Activated CD8-positive, alpha-beta memory T cell treated with anti-CD3 and anti-CD28 coated beads, Interleukin-2, amount 50 U/mL, for 4 hours (primary cell): ENCODE results near the gene TXNRD2.
A peak's percentile ranks its signal among the peaks of the same experiment; 100 is the strongest.
"Not testable (repeated sequence)": the region's sequence is repeated elsewhere in the genome, so short reads cannot be mapped to it uniquely, and the experiment has no call there.

Source experiments
- DNase-seq: peaks from one replicate; pipeline ENCODE4 v3.0.0-alpha.2; 2020

Gene TXNRD2

GRCh38 chr22:19918332-19919106, 23.1 kb downstream of the TXNRD2 start:
- DNase-seq: no peak

DNA sequence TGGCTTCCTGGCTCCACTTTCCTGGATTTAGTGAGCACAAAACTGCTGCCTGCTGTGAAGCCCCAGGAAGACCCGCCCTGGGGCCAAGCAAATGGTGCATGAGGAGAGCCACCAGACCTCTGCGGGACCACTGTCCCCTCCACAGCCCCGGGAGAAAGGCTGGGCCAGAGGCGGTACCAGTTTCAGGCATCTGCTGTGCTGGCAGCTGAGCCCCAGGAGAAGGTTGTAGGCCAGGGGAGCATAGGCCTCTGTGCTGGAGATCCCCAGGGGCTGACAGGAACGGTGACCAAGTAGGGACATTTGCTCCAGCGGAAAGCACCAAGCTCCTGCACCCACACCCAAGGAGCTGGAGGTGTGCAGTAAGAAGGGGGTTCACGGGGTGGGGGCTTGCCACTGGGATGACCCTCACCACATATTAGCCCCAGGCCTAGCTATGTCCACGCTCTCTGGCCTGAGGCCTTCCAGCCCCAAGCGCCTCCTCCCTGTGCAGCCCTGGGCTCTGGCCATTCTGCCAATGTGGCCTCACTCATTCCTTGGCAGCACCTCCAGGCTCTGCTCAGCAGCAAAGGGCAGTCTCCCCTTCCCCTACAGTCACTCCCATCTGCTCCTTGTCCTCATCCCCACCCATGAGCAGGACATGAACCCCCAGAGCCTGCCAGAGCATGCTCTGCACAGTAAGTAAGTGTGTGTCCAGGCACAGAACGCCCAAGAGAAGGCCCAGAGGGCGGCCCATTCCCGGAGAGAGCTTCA, 24.1 kb downstream of the TXNRD2 start:
- no peak for DNase-seq

- DNase-seq: no peak
These were observed 24.7 kb downstream of the TXNRD2 start for GRCh38 chr22:19916941-19917340.

GRCh38 chr22:19916006-19916405, 25.6 kb downstream of the TXNRD2 start:
- DNase-seq: no peak

DNA sequence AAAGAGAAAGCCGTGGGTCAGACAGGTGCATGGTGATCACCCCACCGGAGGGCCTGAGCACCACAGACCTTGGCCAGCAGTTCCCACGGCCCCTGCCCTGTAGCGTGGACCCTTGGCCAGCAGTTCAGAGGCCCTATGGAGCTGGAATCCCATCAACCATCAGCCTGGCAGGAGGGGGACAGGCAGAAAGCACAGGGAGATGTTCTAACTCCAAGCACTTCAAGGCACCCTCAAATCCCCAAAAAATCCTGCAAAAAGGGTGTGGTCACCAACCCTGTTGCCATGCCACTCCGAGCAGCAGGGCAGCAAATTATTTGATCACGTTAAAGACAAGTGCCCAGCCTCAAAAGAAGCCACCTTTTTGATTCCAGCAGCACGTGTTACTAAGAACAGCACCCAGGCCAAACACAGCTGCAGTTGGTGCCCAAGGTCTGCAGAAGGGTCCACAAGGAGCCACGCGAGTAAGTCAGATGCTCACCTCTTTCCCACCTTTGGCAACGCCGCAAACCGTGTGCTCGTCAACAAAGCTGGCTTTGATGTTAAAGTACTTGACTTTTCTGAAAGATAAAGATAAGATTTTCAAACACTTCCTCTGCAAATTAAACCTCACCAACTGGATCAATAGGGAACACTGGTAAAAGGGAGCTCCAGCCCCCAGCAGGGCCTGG, 26.2 kb downstream of the TXNRD2 start:
- no peak for DNase-seq

GRCh38 chr22:19914201-19914943, 27.2 kb downstream of the TXNRD2 start:
- DNase-seq: no peak

GRCh38 chr22:19913337-19913936, 28.2 kb downstream of the TXNRD2 start:
- no peak for DNase-seq

DNA sequence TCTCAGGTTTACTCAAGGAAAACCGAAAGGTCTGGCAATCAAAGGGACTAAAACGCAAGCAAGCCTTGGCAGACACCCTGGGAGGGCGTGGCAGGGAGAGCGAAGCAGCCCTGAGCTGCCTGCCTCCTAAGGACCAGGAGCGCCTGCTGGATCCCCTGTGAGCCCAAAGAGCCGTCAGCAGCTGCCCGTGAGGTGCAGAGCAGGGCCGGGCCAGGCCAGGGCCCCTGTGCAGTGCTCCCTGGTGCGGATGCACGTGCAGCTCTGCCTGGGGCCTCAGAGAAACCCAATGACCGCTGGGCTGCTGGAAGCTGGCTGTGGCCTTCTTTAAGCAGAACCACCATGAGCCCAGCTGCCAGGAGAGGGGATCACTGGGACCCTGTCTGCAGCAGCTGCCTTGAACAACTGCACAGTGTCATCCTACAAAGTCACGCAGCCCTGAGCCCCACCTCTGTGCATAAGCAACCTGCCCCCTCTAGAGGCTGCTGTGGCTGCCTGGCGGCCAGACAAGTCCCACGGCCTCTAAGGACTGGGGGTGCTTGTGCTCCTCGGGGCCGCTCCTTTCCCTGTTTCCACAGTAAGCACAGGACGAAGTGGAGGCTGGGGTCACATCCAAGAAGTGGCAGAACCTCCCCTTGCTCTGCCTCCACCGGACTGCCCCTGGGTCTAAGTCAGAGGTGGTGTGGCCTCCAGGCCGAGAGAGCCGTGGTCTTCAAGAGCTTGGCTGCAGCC, 29.2 kb downstream of the TXNRD2 start:
- no peak for DNase-seq

DNA sequence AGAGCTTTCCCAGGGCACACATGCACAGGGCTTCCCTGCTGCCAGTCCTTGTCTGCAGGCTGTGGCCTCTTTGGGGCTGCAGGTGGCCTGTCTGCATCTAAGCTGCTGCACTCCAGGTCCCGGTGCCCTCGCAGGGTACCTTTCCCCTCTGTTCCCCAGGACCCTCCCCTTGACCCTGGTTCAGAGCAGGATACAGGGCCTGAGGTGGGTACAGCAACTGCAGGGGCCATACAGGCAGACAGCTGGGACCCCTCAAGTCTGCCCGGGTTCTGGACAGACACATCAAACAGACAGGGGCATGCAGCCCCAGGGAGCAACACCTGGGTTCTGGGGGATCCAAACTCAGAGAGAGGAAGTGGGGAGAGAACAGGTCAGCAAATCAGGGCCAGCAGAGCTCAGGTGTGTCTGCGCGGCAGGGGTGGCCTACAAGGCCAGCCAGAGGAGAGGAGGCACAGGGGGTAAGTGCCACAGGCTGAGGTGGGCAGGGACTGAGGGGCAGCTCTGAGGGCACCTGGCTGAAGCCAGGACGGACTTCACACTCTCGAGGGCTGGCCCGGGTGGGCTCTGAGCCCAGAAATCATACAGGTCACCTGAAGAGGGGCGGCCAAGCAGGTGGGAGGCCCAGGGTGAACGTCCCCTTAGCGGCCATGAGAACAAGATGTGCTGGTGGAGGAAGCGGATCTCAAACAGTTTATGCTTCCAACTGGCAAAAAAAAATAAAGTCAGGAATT, 29.9 kb downstream of the TXNRD2 start:
- no peak for DNase-seq

- DNase-seq: no peak
These were observed 31.4 kb downstream of the TXNRD2 start for GRCh38 chr22:19910180-19910744.

- peak; percentile 88 for DNase-seq
These were observed 32.1 kb downstream of the TXNRD2 start for GRCh38 chr22:19909350-19910179.

- not testable (repeated sequence) for DNase-seq
These were observed 33.7 kb downstream of the TXNRD2 start for GRCh38 chr22:19907902-19908301.

DNA sequence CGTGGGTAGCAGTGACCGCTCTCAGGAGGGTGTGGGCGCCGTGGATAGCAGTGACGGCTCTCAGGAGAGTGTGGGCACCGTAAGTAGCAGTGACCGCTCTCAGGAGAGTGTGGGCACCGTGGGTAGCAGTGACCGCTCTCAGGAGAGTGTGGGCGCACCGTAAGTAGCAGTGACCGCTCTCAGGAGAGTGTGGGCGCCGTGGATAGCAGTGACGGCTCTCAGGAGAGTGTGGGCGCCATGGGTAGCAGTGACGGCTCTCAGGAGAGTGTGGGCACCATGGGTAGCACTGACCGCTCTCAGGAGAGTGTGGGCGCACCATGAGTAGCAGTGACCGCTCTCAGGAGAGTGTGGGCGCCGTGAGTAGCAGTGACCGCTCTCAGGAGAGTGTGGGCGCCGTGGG, 34.8 kb downstream of the TXNRD2 start:
- not testable (repeated sequence) for DNase-seq

- DNase-seq: no peak
These were observed 36.0 kb downstream of the TXNRD2 start for GRCh38 chr22:19905347-19906276.

GRCh38 chr22:19904935-19905334, 36.7 kb downstream of the TXNRD2 start:
- no peak for DNase-seq

DNA sequence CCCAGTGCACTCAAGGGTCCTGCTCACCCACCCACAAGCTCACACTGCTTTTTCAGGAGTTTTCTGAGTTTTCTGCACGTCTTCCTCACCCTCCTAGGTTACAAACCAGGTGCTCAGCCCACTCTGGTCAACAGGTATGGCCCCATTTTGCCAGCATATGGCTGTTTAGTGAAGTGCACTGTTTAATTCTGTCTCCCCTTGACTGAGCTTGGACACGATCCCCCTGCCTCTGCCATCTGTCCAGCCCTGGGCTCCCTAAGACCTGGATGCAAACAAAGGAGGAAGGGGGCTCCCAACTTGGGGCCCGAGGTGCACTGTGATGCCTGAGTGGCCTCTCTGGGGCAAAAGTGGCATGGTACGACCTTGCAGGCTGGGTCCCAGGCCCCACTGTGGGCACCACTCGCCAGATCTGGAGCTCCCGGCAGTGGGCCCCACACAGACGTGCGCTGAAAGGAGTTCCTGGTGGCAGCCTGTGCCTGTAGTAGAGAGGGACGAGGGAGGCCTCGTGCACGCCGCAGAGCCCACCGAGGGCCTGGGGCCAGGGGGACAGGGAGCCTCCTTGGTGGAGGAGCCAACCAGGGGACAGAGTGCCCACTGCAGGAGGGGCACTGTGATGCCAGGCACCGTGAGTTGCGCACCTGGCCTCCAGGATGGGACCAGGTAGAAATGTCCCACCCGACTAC, 37.3 kb downstream of the TXNRD2 start:
- DNase-seq: no peak

DNA sequence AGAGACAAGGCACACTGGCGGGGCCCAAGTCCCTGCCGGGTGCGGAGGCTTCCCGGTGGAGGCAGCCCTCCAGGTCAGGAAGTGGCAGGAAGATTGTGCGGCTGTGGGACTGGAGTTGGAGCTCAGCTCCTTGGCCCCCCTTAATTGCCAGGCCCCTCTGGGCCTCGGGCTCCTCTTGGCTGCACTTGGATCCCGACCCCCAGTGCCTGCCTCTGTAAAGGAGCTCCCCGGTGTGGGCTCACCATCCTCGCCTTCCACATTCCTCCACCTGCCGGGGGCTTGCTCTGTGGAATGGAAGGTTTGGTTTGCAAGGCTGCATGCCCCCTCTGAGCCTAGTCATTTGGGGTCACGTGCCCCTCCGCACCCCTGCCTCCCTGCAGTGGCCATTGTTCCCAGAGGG, 38.1 kb downstream of the TXNRD2 start:
- no peak for DNase-seq

DNA sequence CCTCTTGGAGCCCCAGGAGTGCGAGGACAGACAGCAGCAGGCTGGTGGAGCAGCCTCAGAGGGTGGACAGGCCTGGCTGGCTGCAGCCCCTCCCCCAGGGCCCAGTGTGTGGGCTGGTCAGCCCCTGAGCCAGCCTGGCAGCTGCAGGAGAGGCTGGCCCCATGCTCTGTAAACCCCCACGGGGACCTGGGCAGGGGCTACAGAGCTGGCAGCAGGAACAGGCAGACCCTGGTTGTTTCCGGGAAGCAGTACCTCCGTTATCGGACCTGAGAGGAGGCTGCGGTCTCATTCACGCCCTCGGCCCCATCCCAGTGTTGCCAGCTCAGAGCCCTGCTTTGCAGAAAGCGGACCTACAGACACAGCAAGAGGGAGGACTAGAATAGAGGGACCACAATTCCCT, 38.6 kb downstream of the TXNRD2 start:
- DNase-seq: no peak
